ENCODE results near the gene AUTS2.
"Not testable (repeated sequence)": the region's sequence is repeated elsewhere in the genome, so short reads cannot be mapped to it uniquely, and the experiment has no call there.

AUTS2 gene

GRCh38 chr7:69780379-69780778, 182.1 kb downstream of the AUTS2 start:
- no peak overlapping the region for H2AFZ ChIP-seq (ENCODE audit: low read depth, low read length)
- no peak overlapping the region for H3K4me3 ChIP-seq (ENCODE audit: low read length)
- H3K4me1 ChIP-seq (ENCODE audit: insufficient read depth, low read length): peaks cover 8% of the 10 kb centered on the region
- no peaks in the 10 kb centered on the region for H3K36me3 ChIP-seq (ENCODE audit: insufficient read depth, low read length)
- H3K9me3 ChIP-seq (ENCODE audit: low read length): no peaks in the 10 kb centered on the region
- H3K27me3 ChIP-seq (ENCODE audit: insufficient read depth, low read length): no peaks in the 10 kb centered on the region

- H3K4me1 ChIP-seq (ENCODE audit: insufficient read depth, low read length): peaks cover 8% of the 10 kb centered on the region
- no peaks in the 10 kb centered on the region for H3K9me3 ChIP-seq (ENCODE audit: low read length)
- H3K4me3 ChIP-seq (ENCODE audit: low read length): no peak overlapping the region
- H3K27me3 ChIP-seq (ENCODE audit: insufficient read depth, low read length): no peaks in the 10 kb centered on the region
- no peak overlapping the region for H2AFZ ChIP-seq (ENCODE audit: low read depth, low read length)
- H3K36me3 ChIP-seq (ENCODE audit: insufficient read depth, low read length): no peaks in the 10 kb centered on the region
These were observed 183.2 kb downstream of the AUTS2 start for GRCh38 chr7:69781412-69781846.

- Histone ChIP-seq H2AFZ (ENCODE audit: low read depth, low read length) (no peak overlapping the region), H3K36me3 (ENCODE audit: insufficient read depth, low read length) (no peaks in the 10 kb centered on the region), H3K27me3 (ENCODE audit: insufficient read depth, low read length) (no peaks in the 10 kb centered on the region), H3K4me3 (ENCODE audit: low read length) (no peak overlapping the region), H3K4me1 (ENCODE audit: insufficient read depth, low read length) (peaks cover 13% of the 10 kb centered on the region), H3K9me3 (ENCODE audit: low read length) (no peaks in the 10 kb centered on the region)
These were observed 184.8 kb downstream of the AUTS2 start for GRCh38 chr7:69782917-69783684.

GRCh38 chr7:69786130-69786529, 187.9 kb downstream of the AUTS2 start:
- H3K36me3 ChIP-seq (ENCODE audit: insufficient read depth, low read length); H3K27me3 ChIP-seq (ENCODE audit: insufficient read depth, low read length); H2AFZ ChIP-seq (ENCODE audit: low read depth, low read length); H3K9me3 ChIP-seq (ENCODE audit: low read length); H3K4me3 ChIP-seq (ENCODE audit: low read length): not testable (repeated sequence)
- H3K4me1 ChIP-seq (ENCODE audit: insufficient read depth, low read length): peaks cover 31% of the 10 kb centered on the region

GRCh38 chr7:69786730-69787395, 188.6 kb downstream of the AUTS2 start:
- Histone ChIP-seq H3K9me3 (ENCODE audit: low read length) (no peaks in the 10 kb centered on the region), H3K4me1 (ENCODE audit: insufficient read depth, low read length) (peaks cover 38% of the 10 kb centered on the region), H2AFZ (ENCODE audit: low read depth, low read length) (no peak overlapping the region), H3K27me3 (ENCODE audit: insufficient read depth, low read length) (no peaks in the 10 kb centered on the region), H3K4me3 (ENCODE audit: low read length) (no peak overlapping the region), H3K36me3 (ENCODE audit: insufficient read depth, low read length) (no peaks in the 10 kb centered on the region)

GRCh38 chr7:69787736-69788431, 189.6 kb downstream of the AUTS2 start:
- Histone ChIP-seq H3K4me3 (ENCODE audit: low read length) (no peak overlapping the region), H3K9me3 (ENCODE audit: low read length) (no peaks in the 10 kb centered on the region), H3K36me3 (ENCODE audit: insufficient read depth, low read length) (no peaks in the 10 kb centered on the region), H3K27me3 (ENCODE audit: insufficient read depth, low read length) (no peaks in the 10 kb centered on the region), H2AFZ (ENCODE audit: low read depth, low read length) (no peak overlapping the region), H3K4me1 (ENCODE audit: insufficient read depth, low read length) (peaks cover 45% of the 10 kb centered on the region)

GRCh38 chr7:69789563-69789962, 191.3 kb downstream of the AUTS2 start:
- H3K4me1 ChIP-seq (ENCODE audit: insufficient read depth, low read length): peaks cover 59% of the 10 kb centered on the region
- H3K36me3 ChIP-seq (ENCODE audit: insufficient read depth, low read length): no peaks in the 10 kb centered on the region
- no peaks in the 10 kb centered on the region for H3K27me3 ChIP-seq (ENCODE audit: insufficient read depth, low read length)
- H3K9me3 ChIP-seq (ENCODE audit: low read length): no peaks in the 10 kb centered on the region
- H3K4me3 ChIP-seq (ENCODE audit: low read length): no peak overlapping the region
- H2AFZ ChIP-seq (ENCODE audit: low read depth, low read length): no peak overlapping the region

- H3K4me3 ChIP-seq (ENCODE audit: low read length): no peak overlapping the region
- peaks cover 59% of the 10 kb centered on the region for H3K4me1 ChIP-seq (ENCODE audit: insufficient read depth, low read length)
- no peaks in the 10 kb centered on the region for H3K27me3 ChIP-seq (ENCODE audit: insufficient read depth, low read length)
- H2AFZ ChIP-seq (ENCODE audit: low read depth, low read length): no peak overlapping the region
- no peaks in the 10 kb centered on the region for H3K9me3 ChIP-seq (ENCODE audit: low read length)
- H3K36me3 ChIP-seq (ENCODE audit: insufficient read depth, low read length): no peaks in the 10 kb centered on the region
These were observed 192.9 kb downstream of the AUTS2 start for GRCh38 chr7:69790977-69791724.

GRCh38 chr7:69791739-69792138, 193.5 kb downstream of the AUTS2 start:
- Histone ChIP-seq H3K36me3 (ENCODE audit: insufficient read depth, low read length) (no peaks in the 10 kb centered on the region), H3K4me3 (ENCODE audit: low read length) (no peak overlapping the region), H3K27me3 (ENCODE audit: insufficient read depth, low read length) (no peaks in the 10 kb centered on the region), H3K4me1 (ENCODE audit: insufficient read depth, low read length) (peaks cover 59% of the 10 kb centered on the region), H3K9me3 (ENCODE audit: low read length) (no peaks in the 10 kb centered on the region), H2AFZ (ENCODE audit: low read depth, low read length) (no peak overlapping the region)

GRCh38 chr7:69795932-69796331, 197.7 kb downstream of the AUTS2 start:
- Histone ChIP-seq H3K36me3 (ENCODE audit: insufficient read depth, low read length) (no peaks in the 10 kb centered on the region), H3K4me1 (ENCODE audit: insufficient read depth, low read length) (peaks cover 42% of the 10 kb centered on the region), H3K9me3 (ENCODE audit: low read length) (no peaks in the 10 kb centered on the region), H3K27me3 (ENCODE audit: insufficient read depth, low read length) (no peaks in the 10 kb centered on the region), H2AFZ (ENCODE audit: low read depth, low read length) (no peak overlapping the region), H3K4me3 (ENCODE audit: low read length) (no peak overlapping the region)

- Histone ChIP-seq H3K9me3 (ENCODE audit: low read length) (no peaks in the 10 kb centered on the region), H3K4me3 (ENCODE audit: low read length) (no peak overlapping the region), H2AFZ (ENCODE audit: low read depth, low read length) (no peak overlapping the region), H3K27me3 (ENCODE audit: insufficient read depth, low read length) (no peaks in the 10 kb centered on the region), H3K4me1 (ENCODE audit: insufficient read depth, low read length) (peaks cover 39% of the 10 kb centered on the region), H3K36me3 (ENCODE audit: insufficient read depth, low read length) (no peaks in the 10 kb centered on the region)
These were observed 198.1 kb downstream of the AUTS2 start for GRCh38 chr7:69796416-69796815.

GRCh38 chr7:69799048-69799697, 200.9 kb downstream of the AUTS2 start:
- Histone ChIP-seq H3K9me3 (ENCODE audit: low read length) (no peaks in the 10 kb centered on the region), H3K4me1 (ENCODE audit: insufficient read depth, low read length) (peaks cover 16% of the 10 kb centered on the region), H2AFZ (ENCODE audit: low read depth, low read length) (no peak overlapping the region), H3K27me3 (ENCODE audit: insufficient read depth, low read length) (no peaks in the 10 kb centered on the region), H3K36me3 (ENCODE audit: insufficient read depth, low read length) (no peaks in the 10 kb centered on the region), H3K4me3 (ENCODE audit: low read length) (no peak overlapping the region)

All from neuron (in vitro differentiated cells).